ENCODE measurements around the gene USF2.

DNA sequence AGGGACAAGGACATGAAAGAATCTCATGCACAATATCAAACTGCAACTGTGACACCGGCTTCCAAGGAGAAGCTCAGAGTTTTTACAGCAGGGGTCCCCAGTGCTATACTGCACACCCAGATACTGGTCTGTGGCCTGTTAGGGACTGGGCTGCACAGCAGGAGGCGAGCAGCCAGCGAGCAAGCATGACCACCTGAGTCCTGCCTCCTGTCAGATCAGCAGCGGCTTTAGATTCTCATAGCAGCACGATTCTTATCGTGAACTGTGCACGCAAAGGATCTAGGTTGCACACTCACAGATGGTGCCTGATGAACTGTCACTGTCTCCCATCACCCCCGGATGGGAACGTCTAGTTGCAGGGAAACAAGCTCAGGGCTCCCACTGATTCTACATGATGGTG, 47.1 kb downstream of the USF2 start:
- TF ChIP-seq RAD21 (IDR thresholded peaks at IDR 0.05; ENCODE audit: low read depth) (no peak), FOXM1 (IDR thresholded peaks at IDR 0.05; ENCODE audit: borderline replicate concordance, low read depth) (no peak), CEBPB (IDR thresholded peaks at IDR 0.05) (no peak)
- TF ChIP-seq, protein P1, sequence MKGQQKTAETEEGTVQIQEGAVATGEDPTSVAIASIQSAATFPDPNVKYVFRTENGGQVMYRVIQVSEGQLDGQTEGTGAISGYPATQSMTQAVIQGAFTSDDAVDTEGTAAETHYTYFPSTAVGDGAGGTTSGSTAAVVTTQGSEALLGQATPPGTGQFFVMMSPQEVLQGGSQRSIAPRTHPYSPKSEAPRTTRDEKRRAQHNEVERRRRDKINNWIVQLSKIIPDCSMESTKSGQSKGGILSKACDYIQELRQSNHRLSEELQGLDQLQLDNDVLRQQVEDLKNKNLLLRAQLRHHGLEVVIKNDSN (IDR thresholded peaks at IDR 0.05), result no peak

Measured in Ishikawa (cell line).